ENCODE measurements around the gene MPG.

- TF ChIP-seq CTCF (IDR thresholded peaks at IDR 0.05) (no peak), POLR2AphosphoS5 (IDR thresholded peaks at IDR 0.05) (no peak)
These were observed 32.6 kb upstream of the MPG start for GRCh38 chr16:45454-45853.

Measured in esophagus muscularis mucosa (tissue), 3 donors.